HG02943 (cell line): ENCODE results near the gene MECR.

Source experiments
- ATAC-seq: cut with Tn5 transposase; IDR thresholded peaks from one replicate; pipeline ENCODE4 v1.9.1; 2021; ENCODE audit warnings: mild to moderate bottlenecking, low read depth, moderate library complexity; ENCODE audit not compliant: unreplicated experiment

Gene MECR

GRCh38 chr1:29142714-29143113 is 88.0 kb downstream of the MECR start:
- ATAC-seq: no peak
